ENCODE data around the gene NRP2. TPM values are rescaled to one million over a fixed set of nuclear protein-coding genes. Genes with fewer than 3 reads are reported as not detected.

NRP2 gene
- total and polyA plus RNA-seq, 8 donors = 42.3 to 122 (median 60.9) TPM

- no peak overlapping the region for H3K4me3 ChIP-seq
- peak; percentile 54 for ATAC-seq
These were observed 153.0 kb downstream of the NRP2 start for GRCh38 chr2:205835251-205835791.

GRCh38 chr2:205835923-205836322 is 153.6 kb downstream of the NRP2 start:
- H3K9me3 ChIP-seq = peaks cover 0 to 3% of the 10 kb centered on the region in 2 donors
- intact Hi-C loops (cut with DNase I) = no loop called here
- no peaks in the 10 kb centered on the region for H3K27me3 ChIP-seq
- DNase-seq (peak in 2 of 4 donors; percentile 45 to 52), ATAC-seq (no peak)
- H3K36me3 ChIP-seq = no peaks in the 10 kb centered on the region
- H3K4me3 ChIP-seq = no peak overlapping the region
- H3K27ac ChIP-seq = no peak overlapping the region
- no peaks in the 10 kb centered on the region for H3K4me1 ChIP-seq
- no peak for TF ChIP-seq CTCF (IDR thresholded peaks at IDR 0.05)

More at GRCh38 chr2:205835251-205835791, 153.0 kb downstream of the NRP2 start:
- Histone ChIP-seq H3K27me3 (no peaks in the 10 kb centered on the region), H3K9me3 (peaks cover 0 to 3% of the 10 kb centered on the region in 2 donors), H3K36me3 (no peaks in the 10 kb centered on the region), H3K27ac (no peak overlapping the region), H3K4me1 (no peaks in the 10 kb centered on the region)
- intact Hi-C loops (cut with DNase I) = no loop called here
- peak in 3 of 4 donors; percentile 40 to 95 (median 92) for DNase-seq
- TF ChIP-seq CTCF (IDR thresholded peaks at IDR 0.05) = no peak

GRCh38 chr2:205836477-205837221 is 154.3 kb downstream of the NRP2 start:
- no peak for TF ChIP-seq CTCF (IDR thresholded peaks at IDR 0.05)
- Histone ChIP-seq H3K27ac (no peak overlapping the region), H3K9me3 (peaks cover 0 to 3% of the 10 kb centered on the region in 2 donors), H3K27me3 (no peaks in the 10 kb centered on the region), H3K4me1 (no peaks in the 10 kb centered on the region), H3K36me3 (no peaks in the 10 kb centered on the region), H3K4me3 (no peak overlapping the region)
- ATAC-seq = peak; percentile 69
- DNase-seq = peak in 1 of 4 donors; percentile 42
- intact Hi-C loops (cut with DNase I) = no loop called here

GRCh38 chr2:205837663-205838062 is 155.4 kb downstream of the NRP2 start:
- H3K9me3 ChIP-seq = peaks cover 0 to 3% of the 10 kb centered on the region in 2 donors
- no peak for TF ChIP-seq CTCF (IDR thresholded peaks at IDR 0.05)
- DNase-seq (no peak), ATAC-seq (no peak)
- intact Hi-C loops (cut with DNase I) = no loop called here
- no peaks in the 10 kb centered on the region for H3K4me1 ChIP-seq
- H3K36me3 ChIP-seq = no peaks in the 10 kb centered on the region
- H3K4me3 ChIP-seq = no peak overlapping the region
- H3K27ac ChIP-seq = no peak overlapping the region
- no peaks in the 10 kb centered on the region for H3K27me3 ChIP-seq

- H3K27me3 ChIP-seq = no peaks in the 10 kb centered on the region
- DNase-seq = no peak
- ATAC-seq = no peak
- no peak overlapping the region for H3K27ac ChIP-seq
- H3K9me3 ChIP-seq = no peaks in the 10 kb centered on the region
- intact Hi-C loops (cut with DNase I) = no loop called here
- no peak for TF ChIP-seq CTCF (IDR thresholded peaks at IDR 0.05)
- no peak overlapping the region for H3K4me3 ChIP-seq
- no peaks in the 10 kb centered on the region for H3K4me1 ChIP-seq
- H3K36me3 ChIP-seq = no peaks in the 10 kb centered on the region
These were observed 163.1 kb downstream of the NRP2 start for GRCh38 chr2:205845446-205845845.
